GM19324 (cell line): ENCODE measurements around the gene VIPR2.

Source experiments
- ATAC-seq: cut with Tn5 transposase; IDR thresholded peaks from one replicate; pipeline ENCODE4 v1.9.1; 2021; ENCODE audit warnings: mild to moderate bottlenecking, moderate library complexity; ENCODE audit not compliant: unreplicated experiment, low FRiP score

Gene VIPR2

DNA sequence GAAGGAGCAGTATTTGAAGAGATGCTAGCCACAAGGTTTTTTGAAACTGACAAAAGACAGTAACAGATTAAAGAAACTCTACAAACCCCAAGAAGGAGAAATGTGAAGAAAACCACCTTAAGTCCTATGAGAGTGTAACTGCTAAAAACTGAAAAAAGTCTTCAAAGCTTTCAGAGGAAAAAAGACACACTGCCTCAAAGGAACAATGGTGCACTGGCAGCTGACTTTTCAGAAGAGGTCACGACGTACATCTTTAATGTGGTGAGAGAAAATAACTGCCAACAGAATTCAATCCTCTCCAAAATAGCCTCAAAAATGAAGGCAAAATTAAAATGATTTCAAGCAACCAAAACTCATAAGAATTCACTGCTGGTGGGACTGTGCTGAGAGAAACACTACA lies 94.0 kb downstream of the VIPR2 start:
- ATAC-seq: no peak

DNA sequence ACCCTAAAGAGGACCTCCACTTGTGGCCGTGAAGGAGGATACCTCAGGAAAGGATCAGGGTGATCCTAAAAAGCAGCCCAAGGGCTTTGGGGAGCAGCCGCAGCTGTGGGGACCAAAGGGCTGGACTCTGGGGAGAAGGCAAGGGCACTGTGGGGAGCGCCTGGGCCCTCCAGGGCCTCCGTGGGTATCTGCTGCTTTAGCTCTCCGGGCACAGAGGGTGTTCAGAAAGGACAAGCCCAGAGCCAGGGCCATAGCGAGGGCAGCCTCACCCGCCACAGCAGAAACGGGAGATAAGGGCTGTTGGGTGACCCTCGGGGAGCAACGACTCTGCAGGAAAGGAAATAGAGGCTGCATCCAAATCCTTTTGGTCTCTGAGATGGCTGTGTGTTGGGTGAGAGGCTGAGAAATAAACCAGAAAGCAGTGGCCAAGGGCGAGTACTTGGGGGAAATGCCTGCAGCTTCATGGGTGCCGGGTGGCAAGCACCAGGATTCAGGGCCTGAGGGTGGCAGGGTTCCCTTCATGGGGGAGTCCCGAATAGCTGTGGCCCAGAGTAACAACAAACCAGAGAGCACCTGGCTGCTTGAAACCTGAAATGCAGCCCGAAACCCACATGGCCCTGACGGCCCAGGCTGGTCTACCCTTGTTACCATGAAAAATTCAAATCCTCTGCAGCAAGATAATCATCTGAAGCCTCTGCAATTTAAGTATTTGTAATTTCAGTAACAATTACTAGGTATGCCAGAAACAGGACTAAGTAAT lies 95.2 kb downstream of the VIPR2 start:
- ATAC-seq: no peak

DNA sequence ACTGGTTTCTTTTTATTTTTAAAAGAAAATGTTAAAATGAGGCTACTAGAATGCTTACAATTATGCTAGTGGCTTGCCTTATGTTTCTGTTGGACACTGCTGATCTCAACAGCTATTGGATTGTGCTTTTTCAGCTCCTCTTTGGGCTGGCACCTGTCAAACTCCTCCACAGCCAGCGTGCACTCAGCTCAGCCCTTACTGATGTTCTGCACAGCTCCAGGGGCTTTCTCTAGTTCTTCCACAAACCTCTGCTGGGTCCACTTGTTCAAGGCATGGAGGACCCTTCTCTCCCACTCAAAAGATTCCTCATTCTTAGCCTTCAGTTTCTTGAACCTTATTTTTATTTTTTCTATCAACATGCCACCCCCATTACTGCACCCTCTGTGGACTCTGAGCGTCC lies 96.0 kb downstream of the VIPR2 start:
- ATAC-seq: no peak

DNA sequence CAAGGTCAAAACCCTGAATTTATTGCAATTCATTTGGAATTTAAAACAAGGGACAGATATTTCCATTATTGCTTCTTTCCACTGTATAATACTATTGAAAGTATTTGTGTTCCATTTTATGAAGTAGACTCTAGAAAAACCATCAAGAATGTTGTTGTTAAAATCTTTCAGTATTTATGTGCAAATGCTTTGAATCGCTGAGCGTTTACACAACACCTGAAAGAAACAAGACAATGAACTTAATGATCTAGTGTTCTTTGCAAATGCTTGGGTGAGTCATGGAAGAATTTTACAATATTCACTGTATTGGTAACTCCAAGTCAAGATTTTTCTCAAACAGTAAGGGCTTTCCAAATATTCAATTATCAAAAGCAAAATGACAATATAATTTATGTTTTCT lies 97.1 kb downstream of the VIPR2 start:
- ATAC-seq: no peak

DNA sequence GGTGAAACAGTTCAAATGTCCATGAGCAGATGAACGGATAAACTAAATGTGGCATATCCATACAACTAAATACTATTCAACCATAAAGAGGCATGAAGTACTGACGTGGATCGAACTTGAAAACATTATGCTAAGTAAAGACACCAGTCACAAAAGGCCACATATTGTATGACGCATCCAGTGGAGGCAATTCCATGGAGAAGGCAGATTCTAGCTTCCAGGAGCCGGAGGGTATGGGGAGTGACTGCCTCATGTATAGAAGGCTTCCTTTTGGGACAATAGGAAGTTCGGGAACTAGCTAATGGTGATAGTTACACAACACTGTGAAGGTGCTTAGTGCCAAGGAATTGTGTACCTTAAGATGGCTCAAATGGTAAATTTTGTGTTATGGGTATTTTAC lies 98.4 kb downstream of the VIPR2 start:
- no peak for ATAC-seq

DNA sequence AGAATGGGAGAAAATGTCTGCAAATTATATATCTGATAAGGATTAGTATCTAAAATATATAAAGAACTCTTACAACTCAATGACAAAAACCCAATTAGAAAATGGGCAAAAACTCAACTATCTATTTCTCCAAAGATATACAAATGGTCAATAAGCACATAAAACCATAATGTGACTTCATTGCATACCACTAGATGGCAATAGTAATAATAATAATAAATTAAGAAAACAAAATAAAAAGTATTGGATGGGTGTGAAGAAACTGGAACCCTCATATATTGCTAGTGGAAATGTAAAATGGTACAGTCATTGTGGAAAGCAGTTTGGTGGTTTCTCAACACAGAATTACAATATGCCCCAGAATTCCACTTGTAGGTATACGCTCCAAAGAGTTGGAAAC lies 98.8 kb downstream of the VIPR2 start:
- no peak for ATAC-seq

DNA sequence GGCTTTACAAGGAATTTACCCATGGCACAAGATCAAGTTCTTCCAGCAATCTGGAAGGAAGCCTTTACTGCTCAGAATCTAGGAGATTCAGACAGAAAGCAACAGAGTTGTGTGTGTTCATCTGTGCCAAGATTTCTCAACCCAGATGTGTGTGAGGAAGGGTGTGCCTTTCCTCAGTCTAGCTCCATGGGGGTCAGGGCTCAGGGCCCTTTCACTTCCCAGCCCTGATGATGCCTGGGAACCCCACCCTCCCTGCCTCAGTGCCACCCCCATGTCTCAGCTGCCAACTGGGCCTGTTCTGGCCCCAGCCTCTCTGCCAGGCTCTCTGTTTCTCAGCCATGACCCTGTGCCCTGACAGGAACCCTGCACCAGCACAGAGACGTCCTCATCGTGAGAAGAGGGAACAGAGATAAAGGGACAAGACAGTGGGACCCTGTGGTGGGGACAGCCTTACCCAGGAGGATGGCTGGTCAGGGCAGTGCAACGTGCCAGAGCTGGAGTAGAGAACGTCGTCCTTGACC lies 102.0 kb downstream of the VIPR2 start:
- no peak for ATAC-seq

DNA sequence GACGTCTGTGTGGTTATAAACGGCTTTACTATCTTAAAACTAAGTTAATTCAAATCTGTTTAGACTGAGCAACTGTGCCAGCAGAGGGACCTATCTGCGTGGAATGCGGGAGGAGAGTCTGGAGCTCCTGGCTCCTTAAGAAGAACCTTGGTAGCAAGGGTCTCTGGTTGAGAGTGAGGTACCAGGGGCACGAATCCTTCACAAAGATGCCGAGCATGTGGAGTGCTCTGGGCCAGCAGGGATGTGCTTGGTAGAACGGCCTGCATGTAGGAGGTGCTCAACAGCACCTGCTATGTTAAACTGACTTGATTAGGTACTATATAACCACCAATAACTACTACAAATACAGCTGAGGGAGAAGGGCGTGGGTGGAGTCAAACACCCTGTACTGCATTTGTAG lies 102.6 kb downstream of the VIPR2 start:
- ATAC-seq: no peak

DNA sequence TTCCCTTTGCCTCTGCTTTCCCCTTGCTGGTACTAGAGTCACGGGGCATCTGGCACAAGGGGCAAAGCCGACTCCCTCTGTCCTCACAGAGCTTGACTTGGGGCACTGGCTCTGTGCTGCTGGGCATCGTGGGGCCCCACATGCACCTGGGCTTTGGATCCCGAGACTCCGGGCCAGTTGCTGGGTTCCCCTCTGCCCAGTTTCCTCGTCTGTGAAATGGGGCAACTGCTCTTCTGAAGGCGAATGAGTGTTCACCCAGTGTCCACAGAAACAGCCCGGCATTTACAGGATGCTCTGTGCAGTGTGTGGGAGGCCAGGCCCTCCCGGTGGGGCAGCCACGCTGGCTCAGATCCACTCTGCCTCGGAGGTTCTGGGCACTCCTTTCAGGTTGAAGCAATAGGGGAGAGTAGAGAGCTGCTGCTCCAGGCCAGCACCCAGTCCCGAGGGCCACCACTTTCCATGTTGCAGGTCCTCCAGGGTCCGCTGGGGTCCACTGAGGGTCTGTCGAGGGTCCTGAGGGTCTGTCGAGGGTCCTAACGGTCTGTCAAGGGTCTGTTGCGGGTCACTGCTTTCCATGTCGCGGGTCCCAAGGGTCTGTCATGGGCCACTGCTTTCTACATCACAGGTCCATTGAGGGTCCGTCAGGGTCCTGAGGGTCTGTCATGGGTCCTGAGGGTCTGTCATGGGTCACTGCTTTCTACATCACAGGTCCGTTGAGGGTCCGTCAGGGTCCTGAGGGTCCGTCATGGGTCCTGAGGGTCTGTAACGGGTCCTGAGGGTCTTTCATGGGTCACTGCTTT lies 103.6 kb downstream of the VIPR2 start:
- no peak for ATAC-seq

DNA sequence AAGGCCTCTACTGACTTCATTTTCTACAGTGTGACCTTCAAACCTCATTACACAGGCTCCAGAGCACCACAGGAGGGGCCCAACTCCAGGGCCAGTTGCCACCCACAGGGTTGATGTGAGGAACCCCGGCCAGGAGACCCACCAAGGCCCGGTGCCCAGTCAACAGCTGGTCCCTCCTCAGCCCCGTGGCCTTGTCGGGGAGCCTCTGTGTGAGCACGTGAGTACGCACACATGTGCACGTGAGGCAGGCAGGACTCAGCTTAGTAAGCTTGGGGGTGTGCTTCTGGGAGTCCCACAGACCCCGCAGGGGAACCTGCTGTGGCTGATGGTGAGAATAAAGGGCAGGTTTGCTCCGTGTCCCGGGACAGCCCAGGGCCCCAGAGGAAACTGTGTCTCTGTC lies 104.5 kb downstream of the VIPR2 start:
- ATAC-seq: no peak

DNA sequence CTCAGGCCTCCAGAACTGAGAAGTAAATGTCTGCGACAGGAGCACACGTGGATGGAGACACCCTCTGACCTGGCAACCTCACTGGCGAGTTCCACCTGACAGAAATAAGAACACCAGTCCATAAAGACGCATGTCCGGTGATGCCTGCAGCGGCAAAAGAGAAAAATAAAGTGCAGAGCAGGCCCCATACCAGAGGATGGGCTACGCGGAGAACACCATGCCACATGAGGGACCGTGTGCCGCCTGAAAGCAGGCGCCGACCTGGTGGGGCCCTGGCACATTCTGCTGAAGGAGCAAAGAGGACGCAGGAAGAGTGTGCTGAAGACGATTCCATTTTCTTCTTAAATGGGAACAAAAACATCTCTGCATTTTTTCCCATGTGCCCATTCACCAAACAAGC lies 105.0 kb downstream of the VIPR2 start:
- no peak for ATAC-seq

DNA sequence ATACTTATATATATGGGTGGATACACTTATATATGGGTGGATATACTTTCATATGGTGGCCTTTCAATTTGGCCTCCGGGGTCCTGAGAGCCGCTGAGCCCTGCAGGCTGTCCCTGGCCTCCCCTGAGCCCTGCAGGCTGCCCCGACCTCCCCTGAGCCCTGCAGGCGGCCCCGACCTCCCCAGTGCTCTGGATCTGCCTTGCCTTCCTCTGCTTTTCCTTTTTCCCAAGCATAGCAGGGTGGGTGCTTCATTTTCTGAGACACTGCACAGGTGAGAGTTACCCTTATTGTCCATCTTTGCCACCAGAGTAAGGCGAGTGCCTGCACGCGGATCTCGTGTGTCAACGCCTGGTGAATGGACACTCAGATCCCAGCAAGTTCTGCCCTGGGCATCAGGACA lies 106.6 kb downstream of the VIPR2 start:
- no peak for ATAC-seq

DNA sequence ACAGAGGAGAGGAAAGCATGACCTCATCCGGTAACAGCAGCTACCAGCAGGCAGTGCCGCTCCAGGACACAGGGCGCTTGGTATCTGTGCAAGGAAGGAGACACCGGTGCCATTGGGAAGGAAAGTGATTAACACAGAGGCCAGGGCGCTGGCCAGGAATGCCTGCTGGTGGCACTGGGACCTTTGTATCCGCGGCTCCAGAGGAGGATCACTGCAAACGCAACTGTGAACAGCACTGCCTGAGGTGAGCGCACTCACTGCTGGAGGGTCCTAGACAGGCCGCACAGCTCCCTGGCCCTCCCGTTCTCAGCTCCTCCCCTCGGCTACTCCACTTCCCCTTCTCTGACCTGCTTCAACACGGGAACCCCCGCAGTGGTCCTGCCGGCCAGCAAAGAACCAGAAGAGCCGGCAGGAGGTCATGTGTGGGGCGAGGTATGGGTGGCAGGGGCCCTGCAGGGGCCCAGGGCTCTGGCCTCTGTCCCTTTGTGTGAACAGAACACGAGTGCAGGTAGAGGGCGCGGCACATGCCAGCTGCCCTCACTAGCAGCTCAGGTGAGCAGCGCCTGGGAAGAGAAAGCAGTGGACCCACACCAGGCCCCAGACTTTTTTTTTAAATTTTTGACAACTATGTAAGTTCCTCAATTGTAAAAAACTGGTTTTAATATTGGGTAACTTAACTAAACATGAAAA lies 107.6 kb downstream of the VIPR2 start:
- no peak for ATAC-seq

DNA sequence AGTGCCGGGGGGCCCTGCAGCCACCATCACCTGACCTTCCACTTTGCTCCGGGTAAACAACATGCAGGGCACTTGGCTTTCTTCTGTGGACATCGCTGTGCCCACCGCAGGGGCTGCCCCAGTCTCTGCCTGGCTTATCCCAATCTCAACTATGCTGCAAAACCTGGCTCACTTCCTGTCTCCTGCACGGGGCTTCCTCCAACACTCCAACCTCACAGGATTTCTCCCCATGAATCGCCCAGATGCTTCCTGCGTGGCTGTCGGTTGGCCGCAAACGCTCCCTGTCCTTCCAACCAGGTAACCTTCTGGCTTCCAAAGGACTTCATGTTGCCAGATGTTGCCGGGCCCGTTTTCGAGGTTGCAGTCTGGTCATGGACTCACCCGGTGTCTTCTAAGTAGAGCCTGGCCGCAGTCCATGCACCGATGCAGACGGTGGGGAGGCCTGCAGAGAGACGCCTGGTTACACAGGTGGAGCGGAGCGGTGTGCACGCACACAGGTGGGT lies 109.0 kb downstream of the VIPR2 start:
- no peak for ATAC-seq

DNA sequence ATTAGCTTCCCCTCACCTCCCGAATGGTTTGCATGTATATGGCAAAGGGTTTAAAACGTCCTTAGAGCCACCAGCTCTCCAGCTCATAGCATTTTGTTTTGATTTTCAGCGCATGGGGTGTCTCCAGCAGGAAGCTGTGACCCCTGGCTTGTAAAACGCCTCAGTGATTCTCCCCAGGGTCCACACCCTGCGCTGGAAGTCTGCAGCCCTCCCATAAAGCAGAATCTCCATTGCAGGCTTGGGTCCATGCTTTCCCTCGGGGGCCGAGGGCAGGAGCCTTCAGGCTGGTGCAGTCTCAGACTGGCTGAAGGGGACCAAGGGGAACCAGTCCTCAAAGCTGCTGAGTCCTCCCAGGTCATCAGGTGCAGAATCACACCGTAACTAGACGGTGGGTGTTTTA lies 109.7 kb downstream of the VIPR2 start:
- no peak for ATAC-seq

DNA sequence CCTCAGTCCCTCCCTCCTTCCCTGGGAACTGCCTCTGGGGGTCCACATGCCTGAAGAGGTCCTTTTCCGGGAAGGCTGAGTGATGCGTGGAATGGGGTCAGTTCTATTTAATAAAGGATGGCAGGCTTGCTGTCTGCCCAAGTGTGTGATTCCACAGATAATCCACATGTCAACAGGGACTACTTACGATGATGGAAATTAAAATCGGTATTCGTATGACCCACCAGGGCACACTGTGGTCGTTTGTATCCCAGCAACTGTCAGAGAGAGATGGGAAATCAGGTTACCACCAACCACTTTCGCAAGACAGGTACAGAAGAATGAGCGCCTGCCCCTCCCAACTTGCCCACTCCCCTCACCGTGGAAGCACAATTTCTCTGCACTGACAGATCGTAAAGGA lies 110.3 kb downstream of the VIPR2 start:
- ATAC-seq: no peak

DNA sequence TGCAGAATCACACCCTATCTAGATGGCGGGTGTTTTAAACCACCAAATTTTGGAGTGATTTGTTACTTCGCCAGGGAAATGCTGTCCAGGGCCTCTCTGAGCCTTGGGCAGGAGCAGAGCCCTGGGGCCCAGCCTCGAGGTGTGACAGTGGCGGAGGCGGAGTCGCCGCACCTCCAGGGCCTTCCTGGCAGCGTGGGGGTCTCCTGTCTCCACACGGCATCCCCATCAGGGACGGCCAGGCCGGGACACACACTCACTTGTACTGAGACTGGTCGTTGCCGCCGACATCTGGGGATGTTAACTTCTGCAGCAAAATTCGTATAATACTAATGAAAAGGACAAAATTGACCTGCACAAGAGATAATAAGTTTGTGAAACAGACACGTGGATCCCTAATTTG lies 110.7 kb downstream of the VIPR2 start:
- ATAC-seq: no peak

DNA sequence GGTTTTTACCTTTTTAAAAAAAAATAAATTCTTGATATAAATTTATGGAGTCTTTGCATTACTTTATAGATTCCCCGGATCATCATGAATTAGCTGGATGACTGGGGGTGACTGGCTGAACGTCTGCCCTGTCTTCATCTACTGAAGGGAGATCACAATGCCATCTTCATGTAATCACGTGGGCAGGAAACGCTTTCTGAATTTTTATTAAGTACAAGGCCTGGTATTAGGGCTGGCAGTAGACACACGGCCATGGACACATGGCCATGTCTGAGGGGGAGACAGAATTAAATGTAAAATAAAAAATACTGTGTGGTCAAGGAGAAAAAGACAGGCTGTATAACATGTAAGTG lies 111.2 kb downstream of the VIPR2 start:
- no peak for ATAC-seq

DNA sequence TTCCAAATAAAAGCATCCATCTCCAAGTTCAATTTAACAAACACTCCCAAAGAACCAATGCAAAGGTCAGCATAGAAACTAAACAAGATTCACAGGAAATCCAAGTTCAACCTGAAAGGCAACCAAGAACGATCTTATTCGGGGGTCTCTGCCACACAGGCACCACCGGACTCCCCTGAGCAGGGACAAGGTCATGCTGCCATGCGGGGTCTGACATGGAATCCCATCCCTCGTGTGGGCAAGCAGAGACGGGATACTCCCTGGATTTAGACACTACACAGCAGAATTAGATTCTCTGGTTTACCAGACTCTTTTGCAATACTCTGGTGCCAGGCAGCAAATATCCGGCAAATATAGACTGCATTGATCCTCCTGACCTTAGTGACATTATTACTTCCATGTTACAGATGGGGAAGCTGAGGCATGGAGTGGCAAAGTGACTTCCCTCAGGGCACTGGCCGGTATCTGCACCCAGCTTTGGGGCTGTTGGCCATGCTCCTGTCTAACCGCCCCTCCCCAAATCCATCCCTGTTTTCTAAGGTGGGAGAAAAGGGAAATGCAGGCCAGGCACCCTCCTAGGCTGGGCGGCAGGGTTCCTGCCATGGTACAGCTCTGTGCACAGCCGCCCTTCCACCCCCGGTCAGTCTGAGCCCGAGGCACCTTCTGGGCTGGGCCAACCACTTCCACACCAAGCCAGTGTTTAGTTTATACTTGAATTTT lies 111.8 kb downstream of the VIPR2 start:
- no peak for ATAC-seq

DNA sequence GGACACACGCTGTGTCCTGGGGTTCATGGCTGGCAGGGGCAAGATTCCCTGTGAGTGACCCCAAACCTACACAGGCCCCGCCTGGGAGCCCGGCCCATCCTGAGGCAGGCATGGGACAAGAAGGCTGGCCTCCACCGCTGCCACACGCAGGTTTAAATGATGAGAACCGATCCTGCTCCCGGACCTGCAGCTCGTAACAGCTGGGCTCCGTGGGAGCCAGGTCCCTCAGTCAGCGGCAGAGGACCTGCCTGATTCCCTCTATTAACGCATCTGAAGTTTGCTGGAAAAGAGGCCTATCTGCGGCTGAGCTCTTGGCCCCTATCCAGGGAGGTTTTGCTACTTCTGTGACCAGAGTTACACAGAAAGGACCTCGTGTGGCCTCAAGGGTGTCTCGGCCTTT lies 112.3 kb downstream of the VIPR2 start:
- ATAC-seq: no peak

DNA sequence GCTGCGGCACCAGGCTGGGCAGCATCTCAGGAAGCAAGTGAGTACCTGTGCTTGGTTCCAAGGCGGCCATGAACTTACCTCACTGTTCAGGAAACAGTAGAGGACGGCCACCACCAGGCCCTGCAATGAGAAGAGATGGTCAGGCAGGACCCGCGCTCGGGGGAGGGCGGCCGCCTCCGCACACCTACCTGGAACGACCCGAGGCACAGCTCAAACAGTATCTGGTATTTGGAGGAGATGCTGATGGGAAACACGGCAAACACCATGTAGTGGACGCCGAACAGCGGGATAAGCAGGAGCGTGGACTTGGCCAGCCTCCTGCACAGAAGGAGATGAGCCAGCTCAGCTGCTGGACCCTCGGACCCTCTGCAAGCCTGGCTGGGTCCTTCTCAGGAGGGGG lies 112.9 kb downstream of the VIPR2 start:
- no peak for ATAC-seq
